NCI-H2227 (cell line): ENCODE data around the gene PIP5K1C.
"Not testable (repeated sequence)": the region's sequence is repeated elsewhere in the genome, so short reads cannot be mapped to it uniquely, and the experiment has no call there.

Experiments used
- DNase-seq: peaks from one replicate; lab custom pipeline; 2025; ENCODE audit not compliant: unreplicated experiment; lab: John Stamatoyannopoulos, UW

Gene PIP5K1C

GRCh38 chr19:3628766-3629165 is 71.5 kb downstream of the PIP5K1C start:
- not testable (repeated sequence) for DNase-seq

- DNase-seq = no peak
Measured at GRCh38 chr19:3627351-3627723, 72.9 kb downstream of the PIP5K1C start.

- peak; percentile 97 for DNase-seq
Measured at GRCh38 chr19:3626473-3627350, 73.6 kb downstream of the PIP5K1C start, which contains the start of gene CACTIN. Gene CACTIN (minus strand): TSS chr19:3626790. CDS start chr19:3626762, 28 bp downstream.

GRCh38 chr19:3625996-3626472 is 74.2 kb downstream of the PIP5K1C start:
- no peak for DNase-seq

- no peak for DNase-seq
Measured at GRCh38 chr19:3623716-3624115, 76.6 kb downstream of the PIP5K1C start.

- no peak for DNase-seq
Measured at GRCh38 chr19:3622224-3622623, 78.0 kb downstream of the PIP5K1C start.

GRCh38 chr19:3621689-3622088 is 78.6 kb downstream of the PIP5K1C start:
- no peak for DNase-seq

GRCh38 chr19:3620817-3621547 is 79.3 kb downstream of the PIP5K1C start:
- no peak for DNase-seq

- DNase-seq = peak; percentile 6
Measured at GRCh38 chr19:3620145-3620816, 80.0 kb downstream of the PIP5K1C start.

- no peak for DNase-seq
Measured at GRCh38 chr19:3619631-3620012, 80.6 kb downstream of the PIP5K1C start.

GRCh38 chr19:3618811-3619630 is 81.2 kb downstream of the PIP5K1C start:
- DNase-seq = no peak

- DNase-seq = no peak
Measured at GRCh38 chr19:3618144-3618810, 82.0 kb downstream of the PIP5K1C start.

- peak; percentile 6 for DNase-seq
Measured at GRCh38 chr19:3617463-3617862, 82.8 kb downstream of the PIP5K1C start.

GRCh38 chr19:3615524-3616135 is 84.6 kb downstream of the PIP5K1C start:
- no peak for DNase-seq

- DNase-seq = no peak
Measured at GRCh38 chr19:3614858-3615505, 85.3 kb downstream of the PIP5K1C start.

- DNase-seq = no peak
Measured at GRCh38 chr19:3613818-3614661, 86.2 kb downstream of the PIP5K1C start.

- no peak for DNase-seq
Measured at GRCh38 chr19:3612901-3613741, 87.1 kb downstream of the PIP5K1C start.
